Common myeloid progenitor, CD34-positive (primary cell): ENCODE results near the gene NEK10.

Experiments used
- CTCF ChIA-PET: fragments of 350-600 bp; sonication (Branson Sonifier 250); formaldehyde crosslinking; loops from one replicate; lab custom pipeline; 2021; ENCODE audit warnings: antibody characterized with exemption; lab: Charles Lee
- POLR2A ChIA-PET: fragments of 350-600 bp; sonication (Branson Sonifier 250); formaldehyde crosslinking; loops from one replicate; lab custom pipeline; 2021; ENCODE audit warnings: antibody characterized with exemption; lab: Charles Lee
- DNase-seq, 3 donors: peaks; one replicate each; pipeline versions ENCODE4 v3.0.0 to v3.0.0-alpha.2; 2013
- H3K27ac ChIP-seq, 2 experiments: 1 replicate in 1 of 2; 2 replicates in 1 of 2; pipeline ENCODE4 v1.7.0; 2013; ENCODE audit warnings: inconsistent platforms in 2 of 2, low read length in 2 of 2, mild to moderate bottlenecking in 2 of 2, low read depth in 1 of 2, moderate library complexity in 1 of 2; ENCODE audit not compliant: severe bottlenecking in 2 of 2, insufficient read depth in 1 of 2, poor library complexity in 1 of 2
- H3K27me3 ChIP-seq, 5 experiments: replicated peaks in 2 of 5; 1 replicate in 3 of 5; 2 replicates in 2 of 5; pipeline versions ENCODE4 v1.6.1 to v1.7.0; 2013; ENCODE audit warnings: low read length in 4 of 5, mild to moderate bottlenecking in 2 of 5, moderate library complexity in 2 of 5, inconsistent platforms in 1 of 5; ENCODE audit not compliant: insufficient read depth in 5 of 5, control insufficient read depth in 4 of 5
- H3K36me3 ChIP-seq, 4 experiments: 1 replicate in 2 of 4; 2 replicates in 2 of 4; pipeline versions ENCODE4 v1.6.1 to v1.7.0; 2013; ENCODE audit warnings: low read length in 3 of 4, control low read depth in 1 of 4, mild to moderate bottlenecking in 1 of 4; ENCODE audit not compliant: control insufficient read depth in 4 of 4, insufficient read depth in 4 of 4
- H3K4me1 ChIP-seq, 4 experiments: 1 replicate in 3 of 4; 2 replicates in 1 of 4; pipeline versions ENCODE4 v1.6.1 to v1.7.1; 2013; ENCODE audit warnings: low read length in 3 of 4, mild to moderate bottlenecking in 3 of 4, control low read depth in 1 of 4, inconsistent platforms in 1 of 4, moderate library complexity in 1 of 4; ENCODE audit not compliant: control insufficient read depth in 4 of 4, insufficient read depth in 4 of 4; ENCODE audit errors: control extremely low read depth in 1 of 4
- H3K4me3 ChIP-seq, 7 experiments: 1 replicate in 4 of 7; 2 replicates in 3 of 7; pipeline versions ENCODE4 v1.5.1 to v1.7.0; 2013; ENCODE audit warnings: mild to moderate bottlenecking in 7 of 7, low read length in 6 of 7, moderate library complexity in 6 of 7, inconsistent platforms in 2 of 7, low read depth in 2 of 7, control low read depth in 1 of 7; ENCODE audit not compliant: insufficient read depth in 4 of 7, control insufficient read depth in 1 of 7; ENCODE audit errors: extremely low read depth in 1 of 7
- H3K9me3 ChIP-seq, 5 experiments: 1 replicate in 4 of 5; 2 replicates in 1 of 5; pipeline versions ENCODE4 v1.6.1 to v1.7.1; 2013; ENCODE audit warnings: low read length in 4 of 5, mild to moderate bottlenecking in 2 of 5, inconsistent platforms in 1 of 5, low read depth in 1 of 5, moderate library complexity in 1 of 5; ENCODE audit not compliant: control insufficient read depth in 4 of 5, insufficient read depth in 2 of 5; ENCODE audit errors: control extremely low read depth in 1 of 5
- WGBS: methylation state at CpG from one replicate; pipeline ENCODE4 v1.1.5; 2013; ENCODE audit not compliant: insufficient coverage; 5-methylcytosine and 5-hydroxymethylcytosine counted together

Gene NEK10

GRCh38 chr3:27219127-27219845, 149.9 kb downstream of the NEK10 start:
- 100% methylated on average over 1 of the region's 1 CpG for WGBS

DNA sequence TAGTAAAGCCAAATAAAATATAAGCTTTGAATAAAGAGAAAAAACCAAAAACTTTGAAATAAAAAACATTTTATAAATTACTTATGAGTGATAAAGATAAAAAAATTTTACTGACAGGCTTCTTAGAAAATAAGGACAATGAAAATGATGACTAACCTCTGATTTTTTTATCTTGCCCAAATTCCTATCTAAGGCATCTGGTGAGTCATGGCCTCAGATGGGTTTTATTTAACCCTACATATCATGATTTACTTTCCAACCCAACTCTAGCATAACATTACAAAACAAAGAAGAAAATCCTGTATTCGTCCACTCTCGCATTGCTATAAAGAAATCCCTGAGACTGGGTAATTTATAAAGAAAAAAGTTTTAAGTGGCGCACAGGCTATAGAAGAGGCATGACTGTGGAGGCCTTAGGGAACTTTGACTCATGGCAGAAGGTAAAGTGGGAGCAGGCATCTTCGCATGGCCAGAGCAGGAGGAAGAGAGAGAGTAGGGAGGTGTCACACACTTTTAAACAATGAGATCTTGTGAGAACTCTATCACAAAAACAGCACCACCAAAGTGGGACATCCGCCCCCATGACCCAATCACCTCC, 152.1 kb downstream of the NEK10 start:
- Histone ChIP-seq H3K4me1 (no peaks in the 10 kb centered on the region), H3K27me3 (no peaks in the 10 kb centered on the region), H3K9me3 (peaks cover 0 to 4% (median 0%) of the 10 kb centered on the region in 5 experiments), H3K27ac (no peak overlapping the region), H3K4me3 (no peak overlapping the region), H3K36me3 (no peaks in the 10 kb centered on the region)
- 96% methylated on average over 3 of the region's 5 CpGs for WGBS
- ChIA-PET POLR2A (no interaction called here), CTCF (no interaction called here)
- DNase-seq, result no peak

More at GRCh38 chr3:27219127-27219845, 149.9 kb downstream of the NEK10 start:
- Histone ChIP-seq H3K36me3 (no peaks in the 10 kb centered on the region), H3K4me1 (no peaks in the 10 kb centered on the region), H3K4me3 (no peak overlapping the region), H3K27ac (no peak overlapping the region), H3K9me3 (no peaks in the 10 kb centered on the region), H3K27me3 (no peaks in the 10 kb centered on the region)
- CTCF ChIA-PET, result no interaction called here
- POLR2A ChIA-PET, result no interaction called here
- DNase-seq, result no peak

GRCh38 chr3:27216295-27216855, 152.8 kb downstream of the NEK10 start:
- 100% methylated on average over 1 of the region's 2 CpGs for WGBS
- CTCF ChIA-PET, result no interaction called here

DNA sequence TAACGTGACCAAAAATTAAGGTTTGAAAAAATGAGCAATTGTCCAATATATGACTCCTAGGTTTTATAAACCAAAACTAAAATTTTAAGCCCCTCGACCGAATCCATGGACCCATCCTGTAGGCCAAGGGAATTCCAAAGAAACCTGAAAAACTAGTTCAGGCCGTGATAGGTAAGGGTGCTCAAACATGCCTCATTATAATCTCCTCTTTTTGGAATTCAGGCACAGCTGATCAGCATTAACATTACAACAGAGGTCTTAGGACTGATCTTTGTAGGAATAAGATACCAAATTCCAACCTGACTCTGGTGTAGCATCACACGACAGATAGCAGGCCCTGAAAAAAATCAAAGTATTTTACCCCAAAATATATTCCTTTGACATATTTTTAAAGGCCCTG, 155.7 kb downstream of the NEK10 start:
- H3K4me3 ChIP-seq, result no peak overlapping the region
- no peak overlapping the region for H3K27ac ChIP-seq
- DNase-seq, result no peak
- H3K9me3 ChIP-seq, result peaks cover 0 to 4% (median 0%) of the 10 kb centered on the region in 5 experiments
- no peaks in the 10 kb centered on the region for H3K4me1 ChIP-seq
- H3K27me3 ChIP-seq, result no peaks in the 10 kb centered on the region
- no peaks in the 10 kb centered on the region for H3K36me3 ChIP-seq
- CTCF ChIA-PET, result no interaction called here
- 93% methylated on average over 2 of the region's 5 CpGs for WGBS
- POLR2A ChIA-PET, result no interaction called here

More at GRCh38 chr3:27216295-27216855, 152.8 kb downstream of the NEK10 start:
- no peaks in the 10 kb centered on the region for H3K27me3 ChIP-seq
- H3K36me3 ChIP-seq, result no peaks in the 10 kb centered on the region
- peaks cover 0 to 4% (median 0%) of the 10 kb centered on the region in 5 experiments for H3K9me3 ChIP-seq
- no peak for DNase-seq
- H3K27ac ChIP-seq, result no peak overlapping the region
- H3K4me1 ChIP-seq, result no peaks in the 10 kb centered on the region
- no peak overlapping the region for H3K4me3 ChIP-seq
- POLR2A ChIA-PET, result no interaction called here

DNA sequence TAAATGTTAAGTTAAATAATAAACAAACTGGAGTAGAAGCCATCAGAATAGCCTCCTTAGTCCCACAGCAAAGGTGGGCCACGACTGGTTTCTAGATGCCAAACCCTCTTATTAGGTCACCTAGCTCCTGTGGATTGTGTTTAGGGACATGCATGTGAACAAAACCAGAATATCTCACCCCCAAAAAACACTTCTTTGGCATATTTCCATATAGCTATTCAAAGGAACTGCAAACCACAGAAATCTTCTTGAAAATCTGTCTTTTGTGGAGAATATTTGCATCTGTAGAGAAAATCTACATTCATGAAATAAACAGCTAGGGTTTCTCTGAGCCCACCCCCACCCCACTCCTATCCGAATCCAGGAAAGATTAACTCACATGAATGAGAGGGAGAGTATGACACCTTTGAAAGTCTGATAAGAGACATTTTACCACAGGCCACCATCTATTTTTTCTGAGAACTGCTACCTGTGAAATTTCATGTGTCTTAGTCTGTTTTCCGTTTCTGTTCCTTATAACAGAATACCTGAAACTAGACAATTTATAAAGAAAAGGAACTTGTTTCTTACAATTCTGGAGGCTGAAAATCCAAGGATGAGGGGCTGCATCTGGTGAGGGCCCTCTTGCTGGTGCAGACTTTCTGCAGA, 159.4 kb downstream of the NEK10 start:
- no peak overlapping the region for H3K4me3 ChIP-seq
- H3K36me3 ChIP-seq, result no peaks in the 10 kb centered on the region
- no peak for DNase-seq
- H3K27ac ChIP-seq, result no peak overlapping the region
- peaks cover 0 to 4% (median 0%) of the 10 kb centered on the region in 5 experiments for H3K9me3 ChIP-seq
- ChIA-PET CTCF (no interaction called here), POLR2A (no interaction called here)
- H3K4me1 ChIP-seq, result no peaks in the 10 kb centered on the region
- peaks cover 0 to 1% (median 0%) of the 10 kb centered on the region in 5 experiments for H3K27me3 ChIP-seq
- WGBS, result no CpG with 5 or more reads among the region's 3 CpGs

- Histone ChIP-seq H3K27me3 (peaks cover 0 to 1% (median 0%) of the 10 kb centered on the region in 5 experiments), H3K27ac (no peak overlapping the region), H3K9me3 (peaks cover 0 to 4% (median 0%) of the 10 kb centered on the region in 5 experiments), H3K36me3 (no peaks in the 10 kb centered on the region), H3K4me1 (no peaks in the 10 kb centered on the region), H3K4me3 (no peak overlapping the region)
- WGBS, result no CpG with 5 or more reads among the region's 2 CpGs
- CTCF ChIA-PET, result no interaction called here
- POLR2A ChIA-PET, result no interaction called here
- DNase-seq, result no peak
Observed at GRCh38 chr3:27208961-27209616, 160.1 kb downstream of the NEK10 start.
